ENCODE measurements around the gene PCDHGA11.

- TF ChIP-seq ATF3 (CRISPR knock-in tag; conservative IDR thresholded peaks at IDR 0.05): no peak
- TF ChIP-seq CTCF (IDR thresholded peaks at IDR 0.05): no peak
- no peak for TF ChIP-seq USF2 (CRISPR knock-in tag; IDR thresholded peaks at IDR 0.05)
- TF ChIP-seq MLX (CRISPR knock-in tag; IDR thresholded peaks at IDR 0.05): no peak
- no peak for TF ChIP-seq ZNF219 (CRISPR knock-in tag; IDR thresholded peaks at IDR 0.05; ENCODE audit: borderline replicate concordance)
Measured at GRCh38 chr5:141392429-141393198, 28.2 kb upstream of the PCDHGA11 start, which contains the start of gene PCDHGA8.
